OCI-LY7 (cell line): ENCODE measurements around the gene PRPSAP2. TPM values are rescaled to one million over a fixed set of nuclear protein-coding genes. Genes with fewer than 3 reads are reported as not detected.

Experiments
- BruUV-seq: library from RNA; stranded (reverse); fragments of 400-500 nt; replicated peaks from 2 replicates; lab custom pipeline; 2021; lab: Mats Ljungman, UMichigan
- CTCF ChIA-PET: fragments of 300-600 bp; sonication (Branson Sonifier 250); formaldehyde crosslinking; loops from one replicate; lab custom pipeline; 2022; ENCODE audit warnings: antibody characterized with exemption; ENCODE audit not compliant: unreplicated experiment; lab: Charles Lee
- POLR2A ChIA-PET: fragments of 300-600 bp; sonication (Branson Sonifier 250); formaldehyde crosslinking; loops from one replicate; lab custom pipeline; 2022; ENCODE audit warnings: antibody characterized with exemption; lab: Charles Lee
- DNase-seq: peaks from one replicate; pipeline ENCODE4 v3.0.0-alpha.2; 2015; ENCODE audit warnings: low spot score
- H2AFZ ChIP-seq: fragments of 200-600 bp; sonication (generic), shearing (Covaris generic); 2 replicates; pipeline ENCODE4 v1.6.1; 2014; ENCODE audit warnings: mild to moderate bottlenecking, antibody characterized with exemption, low read length, moderate library complexity
- H3K27ac ChIP-seq: fragments of 200-600 bp; sonication (generic); 2 replicates; pipeline ENCODE4 v1.5.1; 2014; ENCODE audit warnings: mixed run types, low read depth, mild to moderate bottlenecking, moderate library complexity, low read length, inconsistent platforms; ENCODE audit not compliant: poor library complexity, severe bottlenecking
- H3K36me3 ChIP-seq: fragments of 200-600 bp; sonication (generic); 2 replicates; pipeline ENCODE4 v1.6.1; 2014; ENCODE audit warnings: mild to moderate bottlenecking, antibody characterized with exemption, low read length, moderate library complexity, mixed read lengths; ENCODE audit not compliant: insufficient read depth
- H3K4me1 ChIP-seq: fragments of 200-600 bp; sonication (generic); 2 replicates; pipeline ENCODE4 v1.5.1; 2014; ENCODE audit warnings: mild to moderate bottlenecking, low read length; ENCODE audit not compliant: insufficient read depth, poor library complexity, severe bottlenecking
- H3K4me2 ChIP-seq: fragments of 200-600 bp; sonication (generic); 2 replicates; pipeline ENCODE4 v1.6.1; 2014; ENCODE audit warnings: mild to moderate bottlenecking, low read length
- H3K4me3 ChIP-seq: fragments of 200-600 bp; sonication (generic); 2 replicates; pipeline ENCODE4 v1.5.1; 2014; ENCODE audit warnings: mild to moderate bottlenecking, low read depth, low read length; ENCODE audit not compliant: poor library complexity, severe bottlenecking
- H3K79me2 ChIP-seq: fragments of 200-600 bp; sonication (generic); 2 replicates; pipeline ENCODE4 v1.6.1; 2016; ENCODE audit warnings: low read depth, mild to moderate bottlenecking, low read length, moderate library complexity, mixed read lengths; ENCODE audit not compliant: insufficient read depth
- H3K9me2 ChIP-seq: fragments of 200-600 bp; sonication (generic); 2 replicates; pipeline ENCODE4 v1.6.1; 2016; ENCODE audit warnings: mild to moderate bottlenecking, low read length, mixed read lengths; ENCODE audit not compliant: insufficient read depth
- H3K9me3 ChIP-seq: fragments of 200-600 bp; sonication (generic); 2 replicates; pipeline ENCODE4 v1.6.1; 2014; ENCODE audit warnings: mild to moderate bottlenecking, mixed run types, low read length, mixed read lengths
- H4K20me1 ChIP-seq: fragments of 200-600 bp; sonication (generic); 2 replicates; pipeline ENCODE4 v1.6.1; 2014; ENCODE audit warnings: mild to moderate bottlenecking, antibody characterized with exemption, low read length, moderate library complexity, mixed read lengths; ENCODE audit not compliant: insufficient read depth
- EZH2phosphoT487 ChIP-seq: fragments of 200-600 bp; sonication (generic); IDR thresholded peaks from 2 replicates; pipeline ENCODE4 v1.6.1; 2018; ENCODE audit warnings: low read depth, borderline replicate concordance, mild to moderate bottlenecking, mixed run types, antibody characterized with exemption, low read length, moderate library complexity, mixed read lengths
- intact Hi-C: fragments of 100-400 bp; cut with micrococcal nuclease; formaldehyde crosslinking; loops from one replicate; pipeline ENCODE4 v1.10.0; 2022; ENCODE audit not compliant: unreplicated experiment
- total RNA-seq, 2 experiments: library from RNA; depleted of rRNA in 1 of 2; stranded (reverse); fragments of >200 nt in 1 of 2; shearing (Covaris generic) in 1 of 2; gene quantifications; 2 replicates each; pipeline ENCODE4 v1.2.3, GENCODE V29; 2014 to 2022
- TF ChIP-seq, protein P1 (sequence below): fragments of 200-600 bp; sonication (generic); conservative IDR thresholded peaks from 2 replicates; pipeline ENCODE4 v1.5.1; 2014; ENCODE audit warnings: mild to moderate bottlenecking, antibody characterized with exemption, low read length, moderate library complexity, mixed read lengths

Gene PRPSAP2
- total RNA-seq, 2 experiments from 2014 or later = 59.3 to 90.2 TPM

DNA sequence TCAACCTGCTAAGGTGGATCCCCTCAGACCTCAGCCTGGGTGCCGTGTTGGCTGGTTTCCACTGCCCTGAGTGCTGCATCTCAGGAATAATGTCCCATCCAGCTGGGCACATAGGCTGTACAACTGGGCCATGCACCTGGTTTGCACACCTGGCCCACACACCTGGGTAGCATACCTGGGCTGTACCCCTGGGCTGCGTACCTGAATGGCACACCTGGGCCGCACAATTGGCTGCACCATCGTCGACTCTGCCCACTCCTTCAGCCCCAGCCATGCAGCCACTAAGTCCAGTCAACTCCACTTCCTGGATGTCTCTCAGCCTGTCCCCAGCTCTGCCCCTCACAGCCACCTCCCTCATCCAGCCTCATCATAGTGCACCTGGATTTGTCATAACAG is 101.9 kb downstream of the PRPSAP2 start:
- no peak for DNase-seq
- Histone ChIP-seq H3K4me1 (peaks cover 9% of the 10 kb centered on the region), H3K79me2 (no peaks in the 10 kb centered on the region), H3K9me3 (no peaks in the 10 kb centered on the region), H3K4me3 (no peak overlapping the region), H3K27ac (no peak overlapping the region), H3K9me2 (no peaks in the 10 kb centered on the region), H3K4me2 (no peak overlapping the region), H4K20me1 (no peaks in the 10 kb centered on the region), H2AFZ (no peak overlapping the region), H3K36me3 (no peaks in the 10 kb centered on the region)
- POLR2A ChIA-PET = no interaction called here
- CTCF ChIA-PET = no interaction called here
- intact Hi-C loops = no loop called here
- no peak for TF ChIP-seq EZH2phosphoT487
- TF ChIP-seq, protein P1, sequence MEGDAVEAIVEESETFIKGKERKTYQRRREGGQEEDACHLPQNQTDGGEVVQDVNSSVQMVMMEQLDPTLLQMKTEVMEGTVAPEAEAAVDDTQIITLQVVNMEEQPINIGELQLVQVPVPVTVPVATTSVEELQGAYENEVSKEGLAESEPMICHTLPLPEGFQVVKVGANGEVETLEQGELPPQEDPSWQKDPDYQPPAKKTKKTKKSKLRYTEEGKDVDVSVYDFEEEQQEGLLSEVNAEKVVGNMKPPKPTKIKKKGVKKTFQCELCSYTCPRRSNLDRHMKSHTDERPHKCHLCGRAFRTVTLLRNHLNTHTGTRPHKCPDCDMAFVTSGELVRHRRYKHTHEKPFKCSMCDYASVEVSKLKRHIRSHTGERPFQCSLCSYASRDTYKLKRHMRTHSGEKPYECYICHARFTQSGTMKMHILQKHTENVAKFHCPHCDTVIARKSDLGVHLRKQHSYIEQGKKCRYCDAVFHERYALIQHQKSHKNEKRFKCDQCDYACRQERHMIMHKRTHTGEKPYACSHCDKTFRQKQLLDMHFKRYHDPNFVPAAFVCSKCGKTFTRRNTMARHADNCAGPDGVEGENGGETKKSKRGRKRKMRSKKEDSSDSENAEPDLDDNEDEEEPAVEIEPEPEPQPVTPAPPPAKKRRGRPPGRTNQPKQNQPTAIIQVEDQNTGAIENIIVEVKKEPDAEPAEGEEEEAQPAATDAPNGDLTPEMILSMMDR = no peak
- BruUV-seq = no TSS peak

DNA sequence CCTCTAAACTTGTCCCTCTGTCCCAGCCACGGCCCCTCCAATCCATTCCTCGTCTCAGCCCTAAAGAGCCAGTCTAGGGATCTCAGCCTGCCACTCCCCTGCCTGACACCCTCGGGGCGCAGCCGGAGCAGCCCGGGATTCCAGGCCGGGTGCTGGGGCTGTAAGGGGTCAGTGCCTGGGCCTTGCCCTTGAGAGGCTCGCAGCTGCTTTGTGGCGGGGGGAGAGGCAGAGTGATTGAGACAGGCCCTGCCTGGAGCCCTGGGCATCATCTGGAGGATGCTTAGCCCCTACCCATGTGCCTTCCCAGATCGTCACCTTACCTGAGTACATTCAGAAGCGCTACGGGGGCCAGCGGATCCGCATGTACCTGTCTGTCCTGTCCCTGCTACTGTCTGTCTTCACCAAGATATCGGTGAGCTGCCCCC is 102.3 kb downstream of the PRPSAP2 start:
- POLR2A ChIA-PET = no interaction called here
- Histone ChIP-seq H3K27ac (no peak overlapping the region), H3K9me2 (no peaks in the 10 kb centered on the region), H3K9me3 (no peaks in the 10 kb centered on the region), H3K4me1 (peaks cover 9% of the 10 kb centered on the region), H3K4me3 (no peak overlapping the region), H3K36me3 (no peaks in the 10 kb centered on the region), H3K4me2 (no peak overlapping the region), H3K79me2 (no peaks in the 10 kb centered on the region), H4K20me1 (no peaks in the 10 kb centered on the region), H2AFZ (no peak overlapping the region; the same call in 1 of the 2 replicates)
- intact Hi-C loops = no loop called here
- no peak for DNase-seq
- CTCF ChIA-PET = interaction anchor here (1.1 kb wide), 1 partner anchor 56 kb away, joined by 3 read pairs; no protein-coding TSS in a partner anchor
- BruUV-seq = no TSS peak
- TF ChIP-seq, protein P1 = no peak
- TF ChIP-seq EZH2phosphoT487 = no peak

DNA sequence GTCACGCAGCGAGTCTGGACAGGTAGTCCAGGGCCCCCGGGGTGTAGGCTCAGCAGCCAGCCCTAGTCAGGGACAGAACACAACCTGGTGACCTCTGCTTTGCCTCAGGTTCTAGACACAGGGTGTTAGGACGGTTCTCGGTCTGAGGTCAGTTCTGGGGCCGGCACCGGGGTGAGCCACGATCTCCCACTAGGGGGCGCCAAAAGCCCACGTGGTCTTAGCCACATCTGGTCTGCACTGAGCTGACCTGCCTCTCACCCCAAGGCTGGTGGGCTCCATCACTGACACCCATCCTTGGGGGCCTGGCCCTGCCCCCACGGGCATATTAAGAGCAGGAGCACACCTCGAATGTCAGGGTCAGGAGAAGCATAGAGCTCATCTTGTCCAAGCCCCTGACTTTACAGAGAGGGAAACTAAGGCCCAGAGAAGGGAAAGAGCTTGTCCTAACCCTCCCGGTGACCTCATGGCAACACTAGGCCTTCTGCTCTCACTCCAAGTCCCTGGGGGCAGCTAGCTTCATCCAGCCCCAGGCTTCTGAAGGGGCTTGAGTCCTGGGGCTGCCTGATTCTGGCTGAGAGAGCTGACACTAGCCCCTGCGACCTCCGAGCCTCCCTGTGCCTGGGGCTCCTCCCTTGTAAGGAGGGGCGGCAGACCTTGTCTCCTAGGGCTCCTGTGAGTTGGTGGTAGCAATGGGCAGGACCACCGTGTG is 103.0 kb downstream of the PRPSAP2 start:
- no peaks in the 10 kb centered on the region for H3K36me3 ChIP-seq
- intact Hi-C loops = no loop called here
- H3K4me2 ChIP-seq = 0 out of 2 replicates have a peak overlapping the region, but pooled peaks have one; percentile 13
- no peak overlapping the region for H3K27ac ChIP-seq
- H3K9me3 ChIP-seq = no peaks in the 10 kb centered on the region
- no peak overlapping the region for H3K4me3 ChIP-seq
- ChIA-PET POLR2A (interaction anchor here (0.5 to 0.8 kb wide), 2 partner anchors 52 to 146 kb away, joined by 3 read pairs; no protein-coding TSS in a partner anchor), CTCF (interaction anchor here (0.6 to 1.1 kb wide), 4 partner anchors 17 to 56 kb away, joined by 3 read pairs; no protein-coding TSS in a partner anchor)
- TF ChIP-seq, protein P1 = peak; percentile 96
- no peak for TF ChIP-seq EZH2phosphoT487
- no peaks in the 10 kb centered on the region for H4K20me1 ChIP-seq
- DNase-seq = peak; percentile 86
- BruUV-seq = no TSS peak
- peaks cover 9% of the 10 kb centered on the region for H3K4me1 ChIP-seq
- H3K9me2 ChIP-seq = no peaks in the 10 kb centered on the region
- no peaks in the 10 kb centered on the region for H3K79me2 ChIP-seq
- H2AFZ ChIP-seq = peak overlapping the region; percentile 23; the same call in 1 of the 2 replicates
